ENCODE results near the gene GPC5.

Gene GPC5

DNA sequence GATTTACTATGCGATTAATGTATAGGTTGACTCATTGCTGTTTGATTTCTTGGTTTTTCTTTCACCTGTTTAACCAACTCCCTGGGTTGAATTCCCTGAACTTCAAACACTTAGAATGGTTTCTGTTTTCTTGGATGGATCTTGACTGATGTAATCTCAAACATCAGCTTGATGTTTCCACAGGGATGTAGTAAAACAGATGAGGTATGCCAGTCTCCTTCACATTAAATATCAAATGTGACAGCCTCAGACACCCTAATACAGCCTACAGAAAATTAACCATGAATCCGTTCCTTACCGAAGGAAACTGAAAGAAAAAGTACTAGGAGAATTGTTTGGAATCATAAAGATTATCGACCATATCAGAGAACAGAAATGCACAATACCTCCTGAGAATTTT is 631.2 kb downstream of the GPC5 start:
- H3K27me3 ChIP-seq (replicated peaks; ENCODE audit: control insufficient read depth, insufficient read depth, low read length), result no peaks in the 10 kb centered on the region
- TF ChIP-seq CTCF (IDR thresholded peaks at IDR 0.05; ENCODE audit: insufficient read depth, low read length, poor library complexity, severe bottlenecking), result no peak
- DNase-seq (ENCODE audit: extremely low read depth, insufficient read length), result no peak
- no peak overlapping the region for H3K4me3 ChIP-seq (replicated peaks; ENCODE audit: low read depth, low read length)
- no peaks in the 10 kb centered on the region for H3K36me3 ChIP-seq (ENCODE audit: control insufficient read depth, insufficient read depth, low read length)

- TF ChIP-seq CTCF (IDR thresholded peaks at IDR 0.05; ENCODE audit: insufficient read depth, low read length, poor library complexity, severe bottlenecking), result no peak
Measured at GRCh38 chr13:92038905-92039304, 640.5 kb downstream of the GPC5 start.

DNA sequence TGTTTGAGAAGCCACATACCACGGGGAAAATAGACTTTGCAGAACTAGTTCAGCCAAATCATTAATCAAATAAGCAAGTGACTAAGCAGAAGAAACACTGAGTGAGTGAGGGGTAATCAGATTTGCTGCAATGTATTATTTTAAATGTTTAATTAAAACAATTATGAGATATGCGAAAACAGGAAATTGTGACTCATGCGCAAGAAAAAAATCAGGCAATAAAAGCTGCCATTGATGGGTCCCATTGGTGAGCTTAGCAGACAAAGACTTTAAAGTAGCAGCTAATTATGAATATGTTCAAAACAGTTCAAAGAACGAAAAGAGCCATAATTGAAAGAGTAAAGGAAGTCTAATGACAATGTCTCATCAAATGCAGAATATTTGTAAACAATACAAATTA is 644.1 kb downstream of the GPC5 start:
- DNase-seq (ENCODE audit: extremely low read depth, insufficient read length), result no peak
- no peaks in the 10 kb centered on the region for H3K36me3 ChIP-seq (ENCODE audit: control insufficient read depth, insufficient read depth, low read length)
- H3K4me3 ChIP-seq (replicated peaks; ENCODE audit: low read depth, low read length), result no peak overlapping the region
- H3K27me3 ChIP-seq (replicated peaks; ENCODE audit: control insufficient read depth, insufficient read depth, low read length), result no peaks in the 10 kb centered on the region
- TF ChIP-seq CTCF (IDR thresholded peaks at IDR 0.05; ENCODE audit: insufficient read depth, low read length, poor library complexity, severe bottlenecking), result no peak

More at GRCh38 chr13:92038905-92039304, 640.5 kb downstream of the GPC5 start:
- no peak for DNase-seq (ENCODE audit: extremely low read depth, insufficient read length)
- no peaks in the 10 kb centered on the region for H3K36me3 ChIP-seq (ENCODE audit: control insufficient read depth, insufficient read depth, low read length)
- no peaks in the 10 kb centered on the region for H3K27me3 ChIP-seq (replicated peaks; ENCODE audit: control insufficient read depth, insufficient read depth, low read length)
- no peak overlapping the region for H3K4me3 ChIP-seq (replicated peaks; ENCODE audit: low read depth, low read length)

GRCh38 chr13:92044351-92044750 is 645.9 kb downstream of the GPC5 start:
- H3K36me3 ChIP-seq (ENCODE audit: control insufficient read depth, insufficient read depth, low read length), result no peaks in the 10 kb centered on the region
- no peak overlapping the region for H3K4me3 ChIP-seq (replicated peaks; ENCODE audit: low read depth, low read length)
- TF ChIP-seq CTCF (IDR thresholded peaks at IDR 0.05; ENCODE audit: insufficient read depth, low read length, poor library complexity, severe bottlenecking), result no peak
- no peak for DNase-seq (ENCODE audit: extremely low read depth, insufficient read length)
- no peaks in the 10 kb centered on the region for H3K27me3 ChIP-seq (replicated peaks; ENCODE audit: control insufficient read depth, insufficient read depth, low read length)

GRCh38 chr13:92054389-92054788 is 656.0 kb downstream of the GPC5 start:
- H3K4me3 ChIP-seq (replicated peaks; ENCODE audit: low read depth, low read length), result no peak overlapping the region
- H3K36me3 ChIP-seq (ENCODE audit: control insufficient read depth, insufficient read depth, low read length), result no peaks in the 10 kb centered on the region
- TF ChIP-seq CTCF (IDR thresholded peaks at IDR 0.05; ENCODE audit: insufficient read depth, low read length, poor library complexity, severe bottlenecking), result no peak

GRCh38 chr13:92074658-92075057 is 676.2 kb downstream of the GPC5 start:
- peak; percentile 14 for TF ChIP-seq CTCF (IDR thresholded peaks at IDR 0.05; ENCODE audit: insufficient read depth, low read length, poor library complexity, severe bottlenecking)
- no peak overlapping the region for H3K4me3 ChIP-seq (replicated peaks; ENCODE audit: low read depth, low read length)
- H3K36me3 ChIP-seq (ENCODE audit: control insufficient read depth, insufficient read depth, low read length), result no peaks in the 10 kb centered on the region
- no peak for DNase-seq (ENCODE audit: extremely low read depth, insufficient read length)
- H3K27me3 ChIP-seq (replicated peaks; ENCODE audit: control insufficient read depth, insufficient read depth, low read length), result no peaks in the 10 kb centered on the region

More at GRCh38 chr13:92054389-92054788, 656.0 kb downstream of the GPC5 start:
- no peaks in the 10 kb centered on the region for H3K27me3 ChIP-seq (replicated peaks; ENCODE audit: control insufficient read depth, insufficient read depth, low read length)
- no peak for DNase-seq (ENCODE audit: extremely low read depth, insufficient read length)

Measured in GM06990 (cell line).